ENCODE measurements around the gene GRAP2. TPM values are rescaled to one million over a fixed set of nuclear protein-coding genes. Genes with fewer than 3 reads are reported as not detected.
"Not testable (repeated sequence)": the region's sequence is repeated elsewhere in the genome, so short reads cannot be mapped to it uniquely, and the experiment has no call there.

Gene GRAP2
- total RNA-seq, 1 donor from 2014 or later: 2.7 TPM

GRCh38 chr22:39898997-39899396, 1.9 kb upstream of the GRAP2 start:
- DNase-seq: no peak

GRCh38 chr22:39901565-39902146, 772 bp downstream of the GRAP2 start:
- no peak for DNase-seq

- DNase-seq: not testable (repeated sequence)
These were observed 3.1 kb downstream of the GRAP2 start for GRCh38 chr22:39904024-39904423.

- DNase-seq: no peak
These were observed 4.0 kb downstream of the GRAP2 start for GRCh38 chr22:39904862-39905261.

- no peak for DNase-seq
These were observed 4.8 kb downstream of the GRAP2 start for GRCh38 chr22:39905687-39906086.

- DNase-seq: no peak
These were observed 5.3 kb downstream of the GRAP2 start for GRCh38 chr22:39906207-39906606.

GRCh38 chr22:39907047-39907446, 6.2 kb downstream of the GRAP2 start:
- no peak for DNase-seq

GRCh38 chr22:39907605-39908097, 6.8 kb downstream of the GRAP2 start:
- DNase-seq: no peak

DNA sequence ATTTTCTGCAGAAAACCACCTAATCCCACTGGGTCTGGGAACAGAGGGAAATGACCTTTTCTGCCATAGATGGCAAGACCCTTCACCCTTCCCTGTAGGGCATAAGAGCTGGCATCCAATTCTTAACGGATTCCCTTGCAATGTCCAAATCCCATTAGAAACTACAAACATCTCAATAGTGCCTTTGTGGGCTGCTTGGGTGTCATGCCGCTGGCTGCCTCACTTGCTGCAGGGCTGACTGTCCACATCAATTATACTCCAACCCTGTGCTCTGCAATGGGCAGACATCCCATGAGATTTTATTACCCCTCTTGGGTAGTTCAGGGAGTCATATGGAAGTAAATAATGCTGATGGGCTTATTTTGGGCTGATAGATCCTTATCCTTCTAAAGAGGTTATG, 7.3 kb downstream of the GRAP2 start:
- no peak for DNase-seq

DNA sequence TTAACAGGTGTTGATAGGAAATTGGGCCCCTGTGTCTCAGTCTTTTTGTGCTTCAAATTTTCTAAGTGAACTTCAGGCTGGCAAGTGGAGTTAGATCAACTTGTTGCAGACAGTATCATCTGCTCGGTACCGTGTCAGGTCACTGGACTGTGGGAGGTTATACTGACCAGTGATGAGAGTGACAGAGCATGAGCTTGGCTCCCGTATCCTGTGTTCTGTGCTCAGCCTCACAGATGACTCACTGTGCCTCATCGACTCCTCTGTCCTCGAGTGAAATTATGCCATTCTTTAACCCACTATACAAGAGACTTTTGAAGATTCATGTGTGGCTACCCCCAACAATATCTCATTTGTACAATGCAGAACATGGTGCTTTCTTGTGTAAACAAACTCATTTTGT, 7.9 kb downstream of the GRAP2 start:
- DNase-seq: no peak

GRCh38 chr22:39910876-39911613, 10.2 kb downstream of the GRAP2 start:
- DNase-seq: no peak

- DNase-seq: no peak
These were observed 12.4 kb downstream of the GRAP2 start for GRCh38 chr22:39913321-39913720.

DNA sequence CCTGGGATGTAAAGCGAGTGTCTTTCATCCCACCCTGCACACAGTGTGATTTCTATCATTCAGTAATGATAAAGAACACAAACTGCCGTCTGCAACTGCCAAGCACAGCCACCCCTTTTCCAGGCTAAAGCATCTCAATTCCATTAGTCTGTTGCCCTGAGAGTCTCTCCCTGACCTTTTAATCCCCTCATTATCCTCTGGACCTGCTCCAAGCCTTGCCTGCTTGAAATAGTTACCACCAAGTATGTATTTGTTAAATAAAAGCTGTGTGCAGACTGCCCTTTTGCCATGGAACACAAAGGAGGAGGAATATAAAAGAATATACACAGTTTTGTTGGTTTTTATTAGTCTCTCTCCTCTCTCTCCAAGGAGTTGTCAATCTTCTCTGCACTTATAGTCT, 13.0 kb downstream of the GRAP2 start:
- DNase-seq: no peak

GRCh38 chr22:39914584-39914983, 13.7 kb downstream of the GRAP2 start:
- DNase-seq: no peak

GRCh38 chr22:39915295-39915726, 14.4 kb downstream of the GRAP2 start:
- DNase-seq: no peak

DNA sequence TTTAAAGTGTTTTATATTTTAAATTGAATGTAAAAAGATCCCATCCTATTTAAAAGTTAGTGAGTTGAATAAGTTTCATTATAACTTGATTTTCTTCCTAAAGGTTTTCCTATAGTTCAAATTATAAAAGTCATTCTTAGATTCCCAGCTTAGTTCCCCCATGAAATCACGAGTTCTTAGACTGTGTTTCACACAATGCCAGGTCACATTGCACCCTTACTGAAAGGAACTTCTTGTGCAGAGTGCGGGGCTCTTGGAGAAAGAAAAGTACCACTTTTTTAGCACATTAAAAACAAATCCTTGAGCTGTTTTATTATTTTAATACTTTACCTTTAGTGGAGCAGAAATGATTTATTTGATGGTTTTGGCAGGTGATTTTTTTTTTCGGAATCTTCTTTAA, 15.6 kb downstream of the GRAP2 start:
- DNase-seq: no peak

GRCh38 chr22:39917197-39917643, 16.3 kb downstream of the GRAP2 start:
- no peak for DNase-seq

DNA sequence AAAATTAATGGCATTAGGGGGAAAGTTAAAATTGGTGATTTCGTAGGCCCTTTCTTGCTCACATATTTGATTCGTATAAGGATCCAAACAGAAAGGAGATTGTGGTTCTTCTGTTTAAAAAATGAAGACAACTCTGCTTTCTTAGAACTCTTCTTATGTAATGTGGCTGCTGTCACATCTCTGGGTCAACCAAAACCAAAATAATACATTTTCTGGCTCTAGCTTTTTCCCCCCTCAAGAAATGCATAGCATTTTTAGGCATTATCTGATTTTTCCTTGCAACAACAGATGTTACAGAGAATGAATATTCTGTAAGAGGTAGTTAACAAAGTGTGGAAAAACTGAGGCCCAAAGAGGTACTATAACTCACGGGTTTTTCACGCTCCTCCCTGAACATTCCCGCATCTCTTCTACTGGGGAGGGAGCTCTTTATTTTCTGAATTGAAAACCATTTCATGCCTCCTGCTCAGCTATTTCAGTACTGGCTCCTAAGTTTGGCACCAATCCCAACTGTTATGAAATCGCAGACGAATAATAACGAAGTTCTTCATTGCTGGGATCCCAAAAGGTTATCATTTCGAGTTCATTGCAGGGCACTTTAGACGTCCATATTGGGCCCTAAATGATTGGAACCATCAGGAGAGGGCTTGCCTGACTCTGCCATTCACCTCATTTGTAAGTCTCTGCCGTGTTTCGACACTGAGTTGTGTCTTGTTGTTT, 17.1 kb downstream of the GRAP2 start:
- no peak for DNase-seq

DNA sequence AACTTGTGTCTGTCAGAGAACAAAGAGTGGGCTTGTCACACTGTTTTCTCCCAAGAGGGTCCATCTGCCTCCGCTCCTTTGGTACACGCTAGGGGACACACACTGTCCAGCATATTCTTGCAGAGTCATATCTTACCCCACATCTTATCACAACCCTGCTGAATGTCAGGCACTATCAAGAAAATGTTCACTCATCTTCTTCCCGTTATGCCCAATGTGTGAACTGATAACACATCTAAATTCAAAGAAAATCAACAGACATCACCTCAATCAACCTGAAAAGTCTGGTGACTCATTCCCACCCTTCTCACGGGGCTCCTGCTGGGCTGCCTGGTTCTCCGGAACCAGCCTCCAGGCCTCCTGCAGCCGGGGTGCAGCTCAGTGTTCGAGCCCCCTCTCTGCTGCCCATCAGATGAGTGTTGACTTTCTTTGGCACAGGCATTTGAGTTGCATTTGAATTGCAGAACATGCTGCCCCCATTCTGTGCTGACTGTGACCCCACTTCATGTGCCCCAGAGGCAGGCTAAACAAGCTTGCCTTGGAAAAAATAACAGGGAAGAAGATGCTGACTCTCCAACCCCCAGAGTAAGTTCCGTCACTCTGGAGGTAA, 19.4 kb downstream of the GRAP2 start:
- no peak for DNase-seq

DNA sequence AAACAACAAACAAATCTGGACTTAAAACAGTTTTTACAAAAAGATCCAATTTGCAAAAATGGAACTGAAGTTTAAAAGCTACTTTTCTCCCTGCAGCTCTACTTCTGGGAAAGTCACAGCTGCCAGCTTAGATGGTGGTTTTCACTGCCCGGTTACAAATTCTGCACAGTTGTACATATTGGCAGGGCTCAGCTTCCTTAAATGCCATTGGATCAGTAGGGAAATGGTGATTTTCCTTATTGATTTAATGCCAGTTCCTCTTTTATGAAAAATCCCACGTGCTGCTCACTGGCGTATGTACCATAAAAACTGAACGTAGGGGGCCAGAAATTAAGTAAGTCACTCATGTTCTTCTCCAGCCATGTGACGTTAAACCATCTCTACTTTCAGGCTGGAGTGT, 22.8 kb downstream of the GRAP2 start:
- DNase-seq: no peak

DNA sequence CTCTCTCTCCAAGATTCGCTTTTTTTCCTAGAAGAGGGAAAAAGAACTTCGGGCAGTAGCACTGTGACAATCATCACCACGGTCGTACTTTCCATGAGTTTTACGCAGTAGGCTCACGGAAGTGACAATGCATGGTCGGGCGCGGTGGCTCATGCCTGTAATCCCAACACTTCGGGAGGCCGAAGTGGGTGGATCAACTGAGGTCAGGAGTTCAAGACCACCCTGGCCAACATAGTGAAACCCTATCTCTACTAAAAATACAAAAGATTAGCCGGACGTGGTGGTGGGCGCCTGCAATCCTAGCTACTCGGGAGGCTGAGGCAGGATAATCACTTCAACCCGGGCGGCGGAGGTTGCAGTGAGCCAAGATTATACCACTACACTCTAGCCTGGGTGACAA, 23.4 kb downstream of the GRAP2 start:
- no peak for DNase-seq

DNA sequence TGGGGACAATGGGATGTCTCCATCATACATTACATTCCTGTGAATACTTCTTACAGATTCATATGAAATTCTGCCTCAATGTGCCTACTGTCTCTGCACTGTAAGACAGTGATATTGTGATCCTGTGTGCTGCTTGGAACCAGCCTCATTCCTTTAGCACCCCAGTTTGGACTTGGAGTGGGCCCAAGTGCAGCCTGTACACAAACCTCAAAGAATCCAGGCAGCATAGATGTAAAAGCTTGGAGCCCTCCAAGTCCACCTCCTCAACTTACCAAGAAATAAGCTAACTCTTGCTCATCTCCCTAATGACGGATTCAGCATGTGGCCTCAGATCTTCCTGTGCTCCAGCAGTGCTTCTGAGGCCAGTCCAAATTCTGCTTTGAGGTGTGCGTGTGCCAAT, 24.4 kb downstream of the GRAP2 start:
- DNase-seq: peak; percentile 35
